ENCODE measurements around the gene ATF7.

Gene ATF7

DNA sequence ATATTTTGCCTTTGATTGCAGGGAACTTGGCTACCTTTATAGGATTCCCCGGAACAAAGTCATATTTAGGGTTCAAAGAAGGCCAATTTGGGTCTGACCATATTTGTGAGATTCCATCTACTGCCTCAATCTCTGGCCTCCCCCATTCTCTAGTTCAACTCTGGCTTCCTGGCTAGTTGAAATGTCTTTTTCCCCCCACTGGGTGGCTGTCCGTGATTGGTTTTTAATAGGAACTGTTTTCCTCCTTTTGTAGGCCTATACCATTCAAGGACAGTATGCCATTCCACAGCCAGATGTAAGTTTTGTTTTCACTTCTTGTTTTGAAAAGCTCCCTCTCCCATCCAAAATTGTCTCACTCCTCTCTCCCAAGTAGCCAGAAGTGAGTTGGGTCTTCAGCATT is 160.5 kb downstream of the ATF7 start:
- peaks cover 8% of the 10 kb centered on the region for H3K4me1 ChIP-seq (ENCODE audit: control insufficient read depth, insufficient read depth, low read length)

DNA sequence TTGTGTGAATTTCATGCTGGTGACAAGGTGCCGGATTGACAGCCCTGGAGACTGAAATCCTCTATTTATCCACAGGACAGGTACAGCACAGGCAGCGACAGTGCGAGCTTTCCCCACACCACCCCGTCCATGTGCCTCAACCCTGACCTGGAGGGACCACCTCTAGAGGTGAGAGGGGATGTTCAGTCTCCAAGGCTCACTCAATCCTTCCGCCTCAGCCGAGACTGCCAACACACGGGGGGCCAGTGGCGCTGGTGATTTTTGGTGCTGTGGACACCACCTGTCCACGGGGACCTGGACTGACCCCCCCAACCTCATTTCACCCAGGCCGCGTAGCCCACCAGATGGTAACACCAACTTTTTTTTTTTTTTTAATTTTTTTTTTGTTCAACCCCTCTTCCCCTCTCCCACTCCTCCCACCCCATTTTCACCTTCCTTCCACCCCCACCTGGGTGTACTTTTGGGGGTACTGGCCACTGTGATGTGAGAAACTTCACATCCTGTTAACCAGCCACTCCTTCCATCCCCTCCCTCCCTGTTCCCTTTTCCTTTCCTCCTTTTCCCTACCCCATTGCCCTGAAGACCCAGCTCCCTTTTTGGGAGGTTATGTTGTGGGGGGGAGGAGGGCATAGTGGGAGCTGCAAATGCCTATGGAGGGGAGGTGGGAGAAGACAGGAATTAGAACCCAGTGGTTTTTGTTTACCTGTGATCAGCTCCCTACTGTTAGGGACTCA is 161.3 kb downstream of the ATF7 start:
- Histone ChIP-seq H3K9ac (ENCODE audit: low read depth, low read length) (no peak overlapping the region), H3K27me3 (ENCODE audit: control insufficient read depth, insufficient read depth, low read length) (no peaks in the 10 kb centered on the region), H3K4me1 (ENCODE audit: control insufficient read depth, insufficient read depth, low read length) (peaks cover 15% of the 10 kb centered on the region), H3K4me3 (ENCODE audit: low read depth, low read length) (no peak overlapping the region), H3K36me3 (ENCODE audit: control insufficient read depth, insufficient read depth, low read length) (peaks cover 92% of the 10 kb centered on the region), H3K9me3 (ENCODE audit: control insufficient read depth, insufficient read depth, low read length) (no peaks in the 10 kb centered on the region)

More for the DNA sequence above, 160.5 kb downstream of the ATF7 start:
- H3K36me3 ChIP-seq (ENCODE audit: control insufficient read depth, insufficient read depth, low read length), result peaks cover 89% of the 10 kb centered on the region
- H3K4me3 ChIP-seq (ENCODE audit: low read depth, low read length), result no peak overlapping the region
- H3K27me3 ChIP-seq (ENCODE audit: control insufficient read depth, insufficient read depth, low read length), result no peaks in the 10 kb centered on the region
- H3K9me3 ChIP-seq (ENCODE audit: control insufficient read depth, insufficient read depth, low read length), result no peaks in the 10 kb centered on the region
- no peak overlapping the region for H3K9ac ChIP-seq (ENCODE audit: low read depth, low read length)

DNA sequence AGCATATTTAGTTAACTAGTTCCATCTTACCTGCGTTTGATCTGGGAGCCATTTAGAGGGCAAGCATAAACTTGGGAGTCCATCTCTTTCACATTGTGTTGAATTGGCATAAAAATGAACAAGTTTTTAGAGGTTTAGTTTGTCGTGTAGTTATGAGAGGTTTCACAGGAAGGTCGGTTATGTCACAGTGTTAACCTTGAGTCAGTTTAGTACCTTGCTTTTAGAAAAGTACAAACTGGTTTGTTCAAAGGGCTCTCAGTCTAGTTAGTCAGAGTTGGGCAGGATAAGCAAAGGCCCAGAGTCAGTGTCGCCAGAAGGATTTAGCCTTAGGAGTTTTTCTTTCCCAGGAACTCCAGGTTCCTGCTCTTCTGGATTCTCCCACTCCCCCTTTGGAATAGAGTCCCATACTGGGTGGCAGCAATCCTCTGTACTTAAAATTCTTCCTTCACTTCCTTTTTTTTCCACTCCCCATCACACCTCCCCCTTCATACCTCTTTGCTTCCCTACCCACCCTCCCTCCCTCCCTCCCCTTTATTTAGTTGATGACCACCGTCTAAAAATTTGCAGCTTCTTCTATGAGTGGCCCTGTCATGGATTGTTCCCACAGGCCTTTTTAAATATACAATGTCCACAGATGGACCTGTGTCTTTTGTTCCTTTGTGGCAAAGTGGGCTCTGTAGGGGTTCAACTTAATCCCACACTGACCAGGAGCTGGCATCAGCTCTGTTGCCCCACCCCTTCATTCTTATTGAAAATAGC is 162.2 kb downstream of the ATF7 start:
- Histone ChIP-seq H3K9ac (ENCODE audit: low read depth, low read length) (no peak overlapping the region), H3K9me3 (ENCODE audit: control insufficient read depth, insufficient read depth, low read length) (no peaks in the 10 kb centered on the region), H3K4me1 (ENCODE audit: control insufficient read depth, insufficient read depth, low read length) (peaks cover 15% of the 10 kb centered on the region), H3K27me3 (ENCODE audit: control insufficient read depth, insufficient read depth, low read length) (no peaks in the 10 kb centered on the region), H3K4me3 (ENCODE audit: low read depth, low read length) (no peak overlapping the region), H3K36me3 (ENCODE audit: control insufficient read depth, insufficient read depth, low read length) (peaks cover 95% of the 10 kb centered on the region)

DNA sequence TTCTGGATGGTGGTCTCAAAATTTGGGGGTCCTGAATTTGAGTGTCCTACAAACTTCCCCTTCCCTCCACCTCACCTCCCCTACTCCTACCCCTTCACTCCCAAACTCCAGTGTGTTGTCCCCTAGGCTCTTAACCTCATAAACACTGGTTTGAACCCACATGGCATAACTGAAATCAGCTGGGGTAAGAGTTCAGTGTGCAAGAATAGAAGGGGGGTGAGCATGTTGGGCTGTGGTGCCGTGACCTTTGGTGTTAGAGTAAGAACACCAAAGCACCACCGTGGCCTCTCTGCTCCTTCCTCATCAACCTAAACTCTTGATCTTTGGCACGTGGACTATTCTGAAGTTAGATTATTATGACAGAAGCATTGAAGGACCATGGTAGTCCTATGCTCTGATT is 163.2 kb downstream of the ATF7 start:
- Histone ChIP-seq H3K9ac (ENCODE audit: low read depth, low read length) (no peak overlapping the region), H3K9me3 (ENCODE audit: control insufficient read depth, insufficient read depth, low read length) (no peaks in the 10 kb centered on the region), H3K36me3 (ENCODE audit: control insufficient read depth, insufficient read depth, low read length) (peaks cover 89% of the 10 kb centered on the region), H3K27me3 (ENCODE audit: control insufficient read depth, insufficient read depth, low read length) (no peaks in the 10 kb centered on the region), H3K4me3 (ENCODE audit: low read depth, low read length) (no peak overlapping the region), H3K4me1 (ENCODE audit: control insufficient read depth, insufficient read depth, low read length) (peaks cover 15% of the 10 kb centered on the region)

DNA sequence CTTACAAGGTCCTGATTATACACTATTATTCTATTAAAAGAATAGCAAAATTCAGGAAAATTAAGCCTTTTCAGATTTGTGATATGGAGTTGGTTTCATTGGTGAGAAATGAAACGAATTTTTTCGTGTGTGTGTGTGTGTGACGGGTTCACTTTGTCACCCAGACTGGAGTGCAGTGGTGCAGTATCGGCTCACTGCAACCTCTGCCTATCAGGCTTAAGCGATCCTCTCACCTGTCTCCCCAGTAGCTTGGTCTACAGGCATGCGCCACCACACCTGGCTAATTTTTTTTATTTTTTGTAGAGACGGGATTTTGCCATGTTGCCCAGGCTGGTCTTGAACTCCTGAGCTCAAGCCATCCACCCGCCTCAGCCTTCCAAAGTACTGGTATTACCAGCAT is 164.6 kb downstream of the ATF7 start:
- H3K4me3 ChIP-seq (ENCODE audit: low read depth, low read length), result no peak overlapping the region
- H3K9ac ChIP-seq (ENCODE audit: low read depth, low read length), result no peak overlapping the region
- peaks cover 84% of the 10 kb centered on the region for H3K36me3 ChIP-seq (ENCODE audit: control insufficient read depth, insufficient read depth, low read length)
- H3K4me1 ChIP-seq (ENCODE audit: control insufficient read depth, insufficient read depth, low read length), result peaks cover 15% of the 10 kb centered on the region
- no peaks in the 10 kb centered on the region for H3K9me3 ChIP-seq (ENCODE audit: control insufficient read depth, insufficient read depth, low read length)
- H3K27me3 ChIP-seq (ENCODE audit: control insufficient read depth, insufficient read depth, low read length), result no peaks in the 10 kb centered on the region

DNA sequence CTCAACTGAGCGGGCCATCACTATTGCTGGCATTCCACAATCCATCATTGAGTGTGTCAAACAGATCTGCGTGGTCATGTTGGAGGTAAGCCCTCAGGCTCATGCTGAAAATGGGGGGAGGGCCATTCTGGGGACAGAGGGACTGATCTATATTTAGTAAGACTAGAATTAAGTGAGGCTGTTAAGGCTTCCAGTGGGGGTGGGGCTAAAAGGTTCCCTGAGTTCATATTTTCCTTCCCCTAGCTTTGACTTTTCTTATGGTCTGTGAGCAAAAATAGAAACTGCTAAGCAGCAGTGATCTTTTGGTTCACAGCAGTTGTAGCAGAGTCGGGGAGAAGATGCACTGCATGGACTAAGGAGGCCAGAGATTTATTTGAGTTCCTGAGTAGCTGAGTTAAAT is 165.1 kb downstream of the ATF7 start:
- H3K27me3 ChIP-seq (ENCODE audit: control insufficient read depth, insufficient read depth, low read length), result no peaks in the 10 kb centered on the region
- peaks cover 85% of the 10 kb centered on the region for H3K36me3 ChIP-seq (ENCODE audit: control insufficient read depth, insufficient read depth, low read length)
- no peaks in the 10 kb centered on the region for H3K9me3 ChIP-seq (ENCODE audit: control insufficient read depth, insufficient read depth, low read length)
- no peak overlapping the region for H3K9ac ChIP-seq (ENCODE audit: low read depth, low read length)
- peaks cover 15% of the 10 kb centered on the region for H3K4me1 ChIP-seq (ENCODE audit: control insufficient read depth, insufficient read depth, low read length)
- H3K4me3 ChIP-seq (ENCODE audit: low read depth, low read length), result no peak overlapping the region

DNA sequence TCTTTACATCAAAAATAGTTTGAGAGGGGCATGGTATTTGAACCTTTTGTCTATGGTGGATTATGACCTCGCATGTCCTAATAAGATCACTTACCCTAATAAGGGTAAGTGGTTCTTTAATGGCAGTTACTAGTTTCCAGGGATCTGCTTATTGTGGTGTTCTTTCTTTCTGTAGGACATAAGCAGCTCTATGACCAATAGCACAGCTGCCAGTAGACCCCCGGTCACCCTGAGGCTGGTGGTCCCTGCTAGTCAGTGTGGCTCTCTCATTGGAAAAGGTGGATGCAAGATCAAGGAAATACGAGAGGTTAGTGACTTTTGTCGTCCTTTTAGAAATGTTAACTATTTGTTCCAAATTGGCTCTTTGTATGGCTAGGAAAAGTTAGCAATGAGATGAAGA is 167.1 kb downstream of the ATF7 start:
- no peaks in the 10 kb centered on the region for H3K27me3 ChIP-seq (ENCODE audit: control insufficient read depth, insufficient read depth, low read length)
- H3K4me1 ChIP-seq (ENCODE audit: control insufficient read depth, insufficient read depth, low read length), result peaks cover 20% of the 10 kb centered on the region
- no peaks in the 10 kb centered on the region for H3K9me3 ChIP-seq (ENCODE audit: control insufficient read depth, insufficient read depth, low read length)
- H3K4me3 ChIP-seq (ENCODE audit: low read depth, low read length), result no peak overlapping the region
- H3K9ac ChIP-seq (ENCODE audit: low read depth, low read length), result no peak overlapping the region
- H3K36me3 ChIP-seq (ENCODE audit: control insufficient read depth, insufficient read depth, low read length), result peaks cover 83% of the 10 kb centered on the region
